Ascending aorta (tissue), 2 donors: ENCODE measurements around the gene CYTH1. TPM values are rescaled to one million over a fixed set of nuclear protein-coding genes. Genes with fewer than 3 reads are reported as not detected.

ENCODE experiments used
- DNase-seq, 2 donors: peaks; one replicate each; pipeline ENCODE4 v3.0.0-alpha.2; 2019; ENCODE audit warnings: low spot score in 2 of 2
- H3K27ac ChIP-seq, 2 donors: fragments of 200-600 bp; sonication (generic); one replicate each; pipeline ENCODE4 v1.5.1; 2016 to 2017; ENCODE audit warnings: mild to moderate bottlenecking in 1 of 2
- H3K27me3 ChIP-seq: fragments of 200-600 bp; sonication (generic); one replicate; pipeline ENCODE4 v1.5.1; 2017
- H3K36me3 ChIP-seq, 2 donors: fragments of 200-600 bp; sonication (generic); one replicate each; pipeline ENCODE4 v1.5.1; 2016
- H3K4me1 ChIP-seq, 2 donors: fragments of 200-600 bp; sonication (generic); one replicate each; pipeline ENCODE4 v1.5.1; 2016 to 2017; ENCODE audit warnings: mild to moderate bottlenecking in 1 of 2
- H3K4me3 ChIP-seq, 2 donors: fragments of 200-600 bp; sonication (generic); one replicate each; pipeline ENCODE4 v1.5.1; 2016 to 2017; ENCODE audit warnings: mild to moderate bottlenecking in 1 of 2
- H3K9me3 ChIP-seq, 2 donors: fragments of 200-600 bp; sonication (generic); one replicate each; pipeline ENCODE4 v1.5.1; 2016
- CTCF ChIP-seq, 3 experiments: fragments of 200-600 bp in 2 of 3; fragments of 450-650 bp in 1 of 3; sonication (generic) in 2 of 3; IDR thresholded peaks; one replicate each; pipeline ENCODE4 v1.5.1; 2016 to 2019; ENCODE audit warnings: antibody characterized with exemption in 3 of 3, mild to moderate bottlenecking in 1 of 3, moderate library complexity in 1 of 3
- intact Hi-C: fragments of 100-400 bp; cut with DNase I; formaldehyde crosslinking; loops from one replicate; pipeline ENCODE4 v1.15.1; 2023
- total RNA-seq: library from RNA; depleted of rRNA; stranded (reverse); fragments of >200 nt; gene quantifications from one replicate; pipeline ENCODE4 v1.1.0, GENCODE V29; 2016

The CYTH1 gene
- total RNA-seq, 1 donor from 2014 or later, result 46.5 TPM

- intact Hi-C loops, result no loop called here
- H3K36me3 ChIP-seq, result no peaks in the 10 kb centered on the region
- DNase-seq, result no peak
- no peaks in the 10 kb centered on the region for H3K9me3 ChIP-seq
- no peaks in the 10 kb centered on the region for H3K27me3 ChIP-seq
- peaks cover 7 to 14% of the 10 kb centered on the region in 2 donors for H3K4me1 ChIP-seq
- no peak overlapping the region for H3K4me3 ChIP-seq
- H3K27ac ChIP-seq, result peak overlapping the region in 1 of 2 donors; percentile 72
- no peak for TF ChIP-seq CTCF (IDR thresholded peaks at IDR 0.05)
Observed at GRCh38 chr17:78737332-78737731, 44.7 kb downstream of the CYTH1 start.

DNA sequence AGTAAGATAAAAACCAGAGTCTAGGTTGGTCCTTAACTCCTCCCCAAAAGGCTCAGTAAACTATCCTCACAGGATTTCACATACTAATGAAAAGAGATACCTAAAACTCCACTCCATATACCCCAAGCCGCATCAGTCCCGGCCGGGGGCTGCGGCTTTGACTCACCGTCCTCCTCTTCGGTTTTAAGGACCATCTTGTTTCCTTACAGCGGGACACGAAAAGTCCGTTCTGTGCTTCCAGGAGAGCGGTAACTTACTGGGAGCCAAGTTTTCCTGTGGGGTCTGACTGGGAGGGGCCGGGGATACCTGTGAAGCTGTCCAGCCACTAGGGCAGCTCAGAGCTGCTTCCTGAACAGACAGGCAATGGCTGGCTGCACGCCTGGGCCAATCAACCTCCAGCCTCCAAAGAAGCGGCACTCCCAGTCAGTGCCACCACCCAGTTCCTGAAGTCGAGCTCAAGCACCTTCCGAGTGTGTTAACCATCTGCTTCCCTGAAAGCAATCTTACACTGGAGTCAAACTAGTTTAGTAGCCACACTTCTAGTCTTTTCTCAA lies 45.5 kb downstream of the CYTH1 start:
- Histone ChIP-seq H3K27me3 (no peaks in the 10 kb centered on the region), H3K27ac (peak overlapping the region; percentile 70 to 72), H3K36me3 (no peaks in the 10 kb centered on the region), H3K4me1 (peaks cover 7 to 14% of the 10 kb centered on the region in 2 donors), H3K4me3 (peak overlapping the region; percentile 46 to 58), H3K9me3 (no peaks in the 10 kb centered on the region)
- intact Hi-C loops, result no loop called here
- no peak for TF ChIP-seq CTCF (IDR thresholded peaks at IDR 0.05)
- DNase-seq, result peak; percentile 47 to 83

DNA sequence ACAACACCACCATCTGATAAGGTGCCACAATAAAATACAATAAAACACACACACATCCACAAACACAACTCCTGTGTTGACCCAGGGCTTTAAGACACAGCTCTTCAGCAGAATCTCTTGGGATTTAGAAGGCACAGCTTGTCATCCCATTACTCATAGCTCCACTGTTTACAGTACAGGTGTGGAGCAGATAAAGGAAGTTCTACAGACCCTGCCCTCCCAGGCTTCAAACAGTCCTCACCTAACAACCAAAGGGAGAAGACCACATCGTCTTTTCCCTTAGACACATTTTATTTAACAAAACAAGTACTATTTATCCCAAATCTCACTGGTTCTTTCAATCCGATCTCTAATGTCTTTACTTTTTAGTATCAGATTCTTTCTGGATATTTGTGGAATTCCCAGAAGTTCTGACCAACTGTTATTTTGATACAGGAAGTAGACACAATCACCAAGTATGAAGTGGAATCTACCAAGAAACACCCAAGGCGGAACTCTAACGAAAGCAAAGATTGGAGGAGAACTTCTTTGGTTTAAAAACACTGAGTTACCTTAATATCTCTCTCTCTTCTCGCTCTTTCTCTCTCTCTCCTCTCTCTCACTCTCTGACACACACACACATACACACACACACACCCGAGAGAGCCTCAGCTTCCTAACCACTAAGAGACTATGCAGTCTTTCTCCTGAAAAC lies 46.1 kb downstream of the CYTH1 start:
- Histone ChIP-seq H3K4me1 (peaks cover 7 to 14% of the 10 kb centered on the region in 2 donors), H3K36me3 (no peaks in the 10 kb centered on the region), H3K27me3 (no peaks in the 10 kb centered on the region), H3K4me3 (peak overlapping the region; percentile 46 to 58), H3K9me3 (no peaks in the 10 kb centered on the region), H3K27ac (peak overlapping the region; percentile 70 to 72)
- intact Hi-C loops, result no loop called here
- DNase-seq, result no peak
- no peak for TF ChIP-seq CTCF (IDR thresholded peaks at IDR 0.05)

GRCh38 chr17:78734793-78735641 lies 47.1 kb downstream of the CYTH1 start:
- Histone ChIP-seq H3K27ac (peak overlapping the region in 1 of 2 donors; percentile 29), H3K9me3 (no peaks in the 10 kb centered on the region), H3K4me1 (peaks cover 7 to 14% of the 10 kb centered on the region in 2 donors), H3K27me3 (no peaks in the 10 kb centered on the region), H3K36me3 (no peaks in the 10 kb centered on the region), H3K4me3 (peak overlapping the region; percentile 46 to 58)
- intact Hi-C loops, result no loop called here
- TF ChIP-seq CTCF (IDR thresholded peaks at IDR 0.05), result no peak
- DNase-seq, result no peak

- no peaks in the 10 kb centered on the region for H3K9me3 ChIP-seq
- H3K27me3 ChIP-seq, result no peaks in the 10 kb centered on the region
- peaks cover 7 to 14% of the 10 kb centered on the region in 2 donors for H3K4me1 ChIP-seq
- no peak overlapping the region for H3K4me3 ChIP-seq
- TF ChIP-seq CTCF (IDR thresholded peaks at IDR 0.05), result no peak
- no peak for DNase-seq
- no peak overlapping the region for H3K27ac ChIP-seq
- intact Hi-C loops, result no loop called here
- H3K36me3 ChIP-seq, result peaks cover 0 to under 1% of the 10 kb centered on the region in 2 donors
Observed at GRCh38 chr17:78732354-78732753, 49.7 kb downstream of the CYTH1 start.
